Ishikawa (cell line): ENCODE results near the gene TACC2.

Experiments
- CEBPB ChIP-seq: IDR thresholded peaks from 2 replicates; pipeline ENCODE4 v1.6.1; 2012
- CREB1 ChIP-seq: IDR thresholded peaks from 2 replicates; pipeline ENCODE4 v1.6.1; 2012; ENCODE audit warnings: low read depth
- EGR1 ChIP-seq: IDR thresholded peaks from 2 replicates; pipeline ENCODE4 v1.6.1; 2012
- EP300 ChIP-seq: IDR thresholded peaks from 2 replicates; pipeline ENCODE4 v1.6.1; 2012; ENCODE audit warnings: borderline replicate concordance
- FOXM1 ChIP-seq: IDR thresholded peaks from 2 replicates; pipeline ENCODE4 v1.6.1; 2012; ENCODE audit warnings: low read depth, borderline replicate concordance
- MAX ChIP-seq: IDR thresholded peaks from 2 replicates; pipeline ENCODE4 v1.6.1; 2012
- NFIC ChIP-seq: IDR thresholded peaks from 2 replicates; pipeline ENCODE4 v1.6.1; 2012
- RAD21 ChIP-seq: IDR thresholded peaks from 2 replicates; pipeline ENCODE4 v1.6.1; 2012; ENCODE audit warnings: low read depth
- REST ChIP-seq: IDR thresholded peaks from 2 replicates; pipeline ENCODE4 v1.6.1; 2012; ENCODE audit warnings: low read depth, mild to moderate bottlenecking
- TAF1 ChIP-seq: IDR thresholded peaks from 2 replicates; pipeline ENCODE4 v1.6.1; 2012; ENCODE audit warnings: low read depth, mild to moderate bottlenecking
- TCF12 ChIP-seq: IDR thresholded peaks from 2 replicates; pipeline ENCODE4 v1.6.1; 2012; ENCODE audit warnings: low read depth
- TEAD4 ChIP-seq: IDR thresholded peaks from 2 replicates; pipeline ENCODE4 v1.6.1; 2012
- USF1 ChIP-seq: IDR thresholded peaks from 2 replicates; pipeline ENCODE4 v1.6.1; 2012
- YY1 ChIP-seq: IDR thresholded peaks from 2 replicates; pipeline ENCODE4 v1.6.1; 2012; ENCODE audit warnings: low read depth
- ZBTB7A ChIP-seq: IDR thresholded peaks from 2 replicates; pipeline ENCODE4 v1.6.1; 2012; ENCODE audit warnings: low read depth

TACC2 gene

GRCh38 chr10:122285506-122286444, 296.8 kb downstream of the TACC2 start:
- TF ChIP-seq ZBTB7A (no peak), USF1 (no peak), MAX (no peak), TEAD4 (no peak), FOXM1 (no peak), CREB1 (no peak), YY1 (no peak), EP300 (no peak), RAD21 (no peak), NFIC (no peak), CEBPB (no peak), EGR1 (no peak), REST (no peak), TAF1 (no peak)

- TF ChIP-seq TCF12: peak; percentile 72
- TF ChIP-seq RAD21: peak; percentile 22; the same call in 1 of the 2 replicates
- TF ChIP-seq NFIC: 0 out of 2 replicates have a peak, but pooled peaks have one; percentile 40
- TF ChIP-seq TAF1: no peak
- no peak for TF ChIP-seq USF1
- TF ChIP-seq MAX: 0 out of 2 replicates have a peak, but pooled peaks have one; percentile 16
- TF ChIP-seq EP300: peak; percentile 50; the same call in 1 of the 2 replicates
Measured at GRCh38 chr10:122286867-122287266, 297.9 kb downstream of the TACC2 start.

GRCh38 chr10:122287570-122287969, 298.6 kb downstream of the TACC2 start:
- TF ChIP-seq ZBTB7A (no peak), NFIC (no peak), TCF12 (no peak), EP300 (no peak), CREB1 (no peak), USF1 (no peak), YY1 (no peak), FOXM1 (no peak), RAD21 (no peak), TEAD4 (no peak), MAX (no peak), REST (no peak), CEBPB (no peak), EGR1 (no peak)

- TF ChIP-seq TEAD4 (no peak), TAF1 (no peak), TCF12 (no peak), CREB1 (no peak), NFIC (no peak), MAX (no peak), CEBPB (no peak), USF1 (no peak), EGR1 (no peak), FOXM1 (no peak), REST (no peak), YY1 (no peak), EP300 (no peak), RAD21 (no peak), ZBTB7A (no peak)
Measured at GRCh38 chr10:122288262-122288661, 299.3 kb downstream of the TACC2 start.
